Left colon (tissue), 2 donors: Measurements from ENCODE around the gene MANBA. TPM values are rescaled to one million over a fixed set of nuclear protein-coding genes. Genes with fewer than 3 reads are reported as not detected.

Experiments
- ATAC-seq: fragments of 200-7000 bp; cut with Tn5 transposase; one replicate; pipeline ENCODE4 v1.9.1; 2020; ENCODE audit warnings: mild to moderate bottlenecking, moderate library complexity
- DNase-seq, 2 donors: peaks; one replicate each; pipeline ENCODE4 v3.0.0-alpha.2; 2020
- intact Hi-C, 2 donors: fragments of 100-400 bp; cut with DNase I in 1 of 2; cut with micrococcal nuclease in 1 of 2; formaldehyde crosslinking; loops; one replicate each; pipeline versions ENCODE4 v1.11.2 to v1.14.0; 2022; cut with DNase I, micrococcal nuclease
- total RNA-seq, 2 donors: library from RNA; stranded (reverse); fragmentation: NEBNext Ultra II Directional; extraction: Animal tissue kit (Norgen Biotek cat#: 25700); gene quantifications; one replicate each; pipeline ENCODE4 v1.2.1, GENCODE V29; 2021
- donor health status: DM: no; HTN: no; CAD: no.
- donor health status: DM: yes; HTN: yes; CAD: no.

The MANBA gene
- total RNA-seq, 2 donors from 2014 or later = 15.8 to 21.1 TPM

GRCh38 chr4:102586002-102586643 is 174.6 kb downstream of the MANBA start:
- DNase-seq (no peak), ATAC-seq (no peak)
- intact Hi-C loops = no loop called here

GRCh38 chr4:102585329-102585728 is 175.4 kb downstream of the MANBA start:
- intact Hi-C loops = no loop called here
- ATAC-seq = no peak

GRCh38 chr4:102584091-102584490 is 176.7 kb downstream of the MANBA start:
- DNase-seq = no peak
- intact Hi-C loops = no loop called here
- no peak for ATAC-seq

More at GRCh38 chr4:102585329-102585728, 175.4 kb downstream of the MANBA start:
- no peak for DNase-seq

Other genes starting within 250 kb of the MANBA start
- gene UBE2D3, start 66.6 kb upstream of the MANBA start, total RNA-seq = 100 to 1,000 TPM; 289 to 296 TPM
- gene CISD2, start 108.0 kb upstream of the MANBA start, total RNA-seq = 10 to 100 TPM; 24.1 TPM